HCT116 (cell line): Measurements from ENCODE around the gene PHGDH. TPM values are rescaled to one million over a fixed set of nuclear protein-coding genes. Genes with fewer than 3 reads are reported as not detected.
"Not testable (repeated sequence)": the region's sequence is repeated elsewhere in the genome, so short reads cannot be mapped to it uniquely, and the experiment has no call there.

ENCODE experiments used
- ATAC-seq: fragments of 200-7000 bp; cut with Tn5 transposase; 2 replicates; pipeline ENCODE4 v1.9.1; 2020; ENCODE audit warnings: mild to moderate bottlenecking, moderate library complexity
- BruUV-seq: library from RNA; stranded (reverse); fragments of 400-500 nt; replicated peaks from 2 replicates; lab custom pipeline; 2021; lab: Mats Ljungman, UMichigan
- CTCF ChIA-PET: fragments of 300-600 bp; sonication (Branson Sonifier 250); formaldehyde crosslinking; loops from one replicate; lab custom pipeline; 2021; ENCODE audit warnings: antibody characterized with exemption; lab: Charles Lee
- POLR2A ChIA-PET: fragments of 300-600, 350-600 bp; sonication (Branson Sonifier 250); formaldehyde crosslinking; loops from one replicate; lab custom pipeline; 2021; ENCODE audit warnings: antibody characterized with exemption; lab: Charles Lee
- RAD21 ChIA-PET, 2 experiments: fragments of 300-600 bp; sonication (Branson Sonifier 250); formaldehyde crosslinking; loops; one replicate each; lab custom pipeline; 2023; ENCODE audit warnings: low total read pairs in 2 of 2; ENCODE audit not compliant: uncharacterized antibody in 2 of 2, unreplicated experiment in 2 of 2, low non-redundant PET in 1 of 2; lab: Charles Lee
- DNase-seq: peaks from one replicate; pipeline ENCODE4 v3.0.0-alpha.2; 2010; ENCODE audit warnings: low read depth, low spot score
- H2AFZ ChIP-seq: fragments of 200-600 bp; shearing (Covaris generic), sonication (generic); 2 replicates; pipeline ENCODE4 v1.6.1; 2017; ENCODE audit warnings: low read depth, mixed run types, mixed read lengths, antibody characterized with exemption, low read length; ENCODE audit not compliant: poor library complexity, severe bottlenecking
- H3K27ac ChIP-seq: 2 replicates; pipeline ENCODE4 v1.5.1; 2012; ENCODE audit warnings: low read depth, low read length
- H3K27me3 ChIP-seq: fragments of 200-600 bp; sonication (generic); 2 replicates; pipeline ENCODE4 v1.6.1; 2016; ENCODE audit warnings: mixed run types, low read length, mixed read lengths; ENCODE audit not compliant: insufficient read depth
- H3K36me3 ChIP-seq, 2 experiments: fragments of 200-500 bp in 1 of 2; fragments of 200-600 bp in 1 of 2; sonication (Bioruptor generic) in 1 of 2; sonication (generic) in 1 of 2; 2 replicates each; pipeline versions ENCODE4 v1.5.1 to v1.6.1; 2014 to 2016; ENCODE audit warnings: low read length in 2 of 2, inconsistent platforms in 1 of 2, mixed read lengths in 1 of 2, mixed run types in 1 of 2; ENCODE audit not compliant: insufficient read depth in 2 of 2, control insufficient read depth in 1 of 2
- H3K4me1 ChIP-seq, 2 experiments: fragments of 200-600 bp in 1 of 2; sonication (generic) in 1 of 2; 2 replicates each; pipeline versions ENCODE4 v1.5.1 to v1.6.1; 2012 to 2017; ENCODE audit warnings: low read length in 2 of 2, inconsistent platforms in 1 of 2, mild to moderate bottlenecking in 1 of 2, mixed read lengths in 1 of 2, mixed run types in 1 of 2, moderate library complexity in 1 of 2; ENCODE audit not compliant: insufficient read depth in 2 of 2, control insufficient read depth in 1 of 2
- H3K4me2 ChIP-seq: fragments of 200-600 bp; sonication (generic); 2 replicates; pipeline ENCODE4 v1.6.1; 2017; ENCODE audit warnings: mixed run types, low read length, mixed read lengths
- H3K4me3 ChIP-seq, 2 experiments: fragments of 200-600 bp in 1 of 2; sonication (generic) in 1 of 2; replicated peaks in 1 of 2; 2 replicates each; pipeline ENCODE4 v1.5.1; 2011 to 2016; ENCODE audit warnings: low read length in 2 of 2, control low read depth in 1 of 2, low read depth in 1 of 2, mild to moderate bottlenecking in 1 of 2, mixed read lengths in 1 of 2, mixed run types in 1 of 2
- H3K79me2 ChIP-seq: fragments of 200-600 bp; sonication (generic); 2 replicates; pipeline ENCODE4 v1.6.1; 2017; ENCODE audit warnings: mild to moderate bottlenecking, mixed run types, low read length, moderate library complexity, mixed read lengths; ENCODE audit not compliant: insufficient read depth
- H3K9ac ChIP-seq: fragments of 200-600 bp; sonication (generic); 2 replicates; pipeline ENCODE4 v1.6.1; 2016; ENCODE audit warnings: low read length, mixed read lengths
- H3K9me2 ChIP-seq: fragments of 200-600 bp; sonication (generic), shearing (Covaris generic); 2 replicates; pipeline ENCODE4 v1.6.1; 2017; ENCODE audit warnings: mixed run types, mild to moderate bottlenecking, moderate library complexity; ENCODE audit not compliant: insufficient read depth
- H3K9me3 ChIP-seq, 2 experiments: fragments of 200-500 bp in 1 of 2; fragments of 200-600 bp in 1 of 2; sonication (Bioruptor generic) in 1 of 2; sonication (generic) in 1 of 2; 2 replicates each; pipeline ENCODE4 v1.6.1; 2014 to 2017; ENCODE audit warnings: low read length in 2 of 2, mixed read lengths in 2 of 2, inconsistent platforms in 1 of 2, low read depth in 1 of 2, mild to moderate bottlenecking in 1 of 2, mixed run types in 1 of 2, moderate library complexity in 1 of 2; ENCODE audit not compliant: control insufficient read depth in 1 of 2, insufficient read depth in 1 of 2
- H4K20me1 ChIP-seq: fragments of 200-600 bp; sonication (generic), shearing (Covaris generic); 2 replicates; pipeline ENCODE4 v1.6.1; 2017; ENCODE audit warnings: mixed run types, mild to moderate bottlenecking, moderate library complexity; ENCODE audit not compliant: insufficient read depth
- CBX3 ChIP-seq: IDR thresholded peaks from 2 replicates; pipeline ENCODE4 v1.6.1; 2012; ENCODE audit warnings: low read depth
- CEBPB ChIP-seq: IDR thresholded peaks from 2 replicates; pipeline ENCODE4 v1.6.1; 2012; ENCODE audit warnings: low read depth
- EZH2 ChIP-seq: fragments of 200-600 bp; sonication (generic); IDR thresholded peaks from 2 replicates; pipeline ENCODE4 v1.6.1; 2017; ENCODE audit warnings: antibody characterized with exemption, mixed run types
- POLR2AphosphoS5 ChIP-seq: IDR thresholded peaks from 2 replicates; pipeline ENCODE4 v1.6.1; 2011; ENCODE audit warnings: mild to moderate bottlenecking, low read depth, low read length, moderate library complexity
- RAD21 ChIP-seq: IDR thresholded peaks from 2 replicates; pipeline ENCODE4 v1.6.1; 2012; ENCODE audit warnings: low read depth, mild to moderate bottlenecking
- YY1 ChIP-seq: IDR thresholded peaks from 2 replicates; pipeline ENCODE4 v1.6.1; 2011; ENCODE audit warnings: low read length, low read depth, moderate library complexity, mild to moderate bottlenecking; ENCODE audit not compliant: insufficient replicate concordance; ENCODE audit errors: extremely low read depth
- intact Hi-C: fragments of 100-400 bp; cut with micrococcal nuclease; formaldehyde crosslinking; loops from 2 replicates; pipeline ENCODE4 v1.10.0; 2022
- total RNA-seq: library from RNA; stranded (reverse); gene quantifications from one replicate; pipeline ENCODE4 v1.2.1, GENCODE V29; 2021; ENCODE audit not compliant: unreplicated experiment

The PHGDH gene
- total RNA-seq, 1 experiment from 2014 or later: 187 TPM

GRCh38 chr1:119786046-119786445 is 74.3 kb downstream of the PHGDH start:
- H2AFZ ChIP-seq, H3K27ac ChIP-seq, H3K9me3 ChIP-seq, H3K4me1 ChIP-seq, H3K9ac ChIP-seq, H3K4me2 ChIP-seq, H4K20me1 ChIP-seq, DNase-seq, H3K27me3 ChIP-seq, CTCF ChIA-PET, intact Hi-C loops, H3K4me3 ChIP-seq, ATAC-seq, BruUV-seq, H3K9me2 ChIP-seq, RAD21 ChIA-PET, POLR2A ChIA-PET, H3K36me3 ChIP-seq, H3K79me2 ChIP-seq: not testable (repeated sequence)

- H3K4me1 ChIP-seq, intact Hi-C loops, H3K4me2 ChIP-seq, H3K36me3 ChIP-seq, H3K9ac ChIP-seq, BruUV-seq, CTCF ChIA-PET, H3K27ac ChIP-seq, H2AFZ ChIP-seq, POLR2A ChIA-PET, H3K9me3 ChIP-seq, DNase-seq, H3K9me2 ChIP-seq, ATAC-seq, H4K20me1 ChIP-seq, H3K79me2 ChIP-seq, RAD21 ChIA-PET, H3K4me3 ChIP-seq, H3K27me3 ChIP-seq: not testable (repeated sequence)
These were observed 74.8 kb downstream of the PHGDH start for GRCh38 chr1:119786473-119787050.

GRCh38 chr1:119787776-119788175 is 76.0 kb downstream of the PHGDH start:
- POLR2A ChIA-PET: no interaction called here
- ATAC-seq: no peak
- no peak overlapping the region for H3K27ac ChIP-seq

More at GRCh38 chr1:119787776-119788175, 76.0 kb downstream of the PHGDH start:
- TF ChIP-seq RAD21: no peak
- TF ChIP-seq EZH2: no peak
- no peak for TF ChIP-seq CEBPB
- no peak for TF ChIP-seq YY1
- TF ChIP-seq CBX3: no peak
- no peak for TF ChIP-seq POLR2AphosphoS5
- TF ChIP-seq, all 23 proteins: peak for 0
- no peaks in the 10 kb centered on the region for H3K9me3 ChIP-seq
- H3K4me2 ChIP-seq: no peak overlapping the region
- no peak overlapping the region for H2AFZ ChIP-seq
- CTCF ChIA-PET: no interaction called here
- no peaks in the 10 kb centered on the region for H3K4me1 ChIP-seq
- H3K9me2 ChIP-seq: no peaks in the 10 kb centered on the region
- DNase-seq: no peak
- no peaks in the 10 kb centered on the region for H4K20me1 ChIP-seq
- no peak overlapping the region for H3K9ac ChIP-seq
- intact Hi-C loops: no loop called here
- no TSS peak for BruUV-seq
- H3K4me3 ChIP-seq: no peak overlapping the region
- no peaks in the 10 kb centered on the region for H3K27me3 ChIP-seq
- H3K79me2 ChIP-seq: no peaks in the 10 kb centered on the region
- no peaks in the 10 kb centered on the region for H3K36me3 ChIP-seq
- RAD21 ChIA-PET: no interaction called here
